8988T (cell line): Measurements from ENCODE around the gene EMP2.
"Not testable (repeated sequence)": the region's sequence is repeated elsewhere in the genome, so short reads cannot be mapped to it uniquely, and the experiment has no call there.

ENCODE experiments used
- DNase-seq: peaks from one replicate; pipeline ENCODE4 v3.0.0; 2011

EMP2 gene

GRCh38 chr16:10547708-10548107 lies 32.7 kb downstream of the EMP2 start:
- no peak for DNase-seq

GRCh38 chr16:10543231-10543977 lies 37.0 kb downstream of the EMP2 start:
- DNase-seq = no peak

GRCh38 chr16:10541366-10541765 lies 39.0 kb downstream of the EMP2 start:
- DNase-seq = no peak

GRCh38 chr16:10539793-10540192 lies 40.6 kb downstream of the EMP2 start:
- no peak for DNase-seq

- no peak for DNase-seq
Observed at GRCh38 chr16:10539236-10539635, 41.2 kb downstream of the EMP2 start.

GRCh38 chr16:10538583-10538982 lies 41.8 kb downstream of the EMP2 start:
- no peak for DNase-seq

- DNase-seq = no peak
Observed at GRCh38 chr16:10537946-10538345, 42.5 kb downstream of the EMP2 start.

- DNase-seq = no peak
Observed at GRCh38 chr16:10536814-10537389, 43.5 kb downstream of the EMP2 start.

GRCh38 chr16:10536328-10536727 lies 44.1 kb downstream of the EMP2 start:
- not testable (repeated sequence) for DNase-seq

- no peak for DNase-seq
Observed at GRCh38 chr16:10535461-10535860, 44.9 kb downstream of the EMP2 start.

GRCh38 chr16:10534748-10535147 lies 45.6 kb downstream of the EMP2 start:
- no peak for DNase-seq

GRCh38 chr16:10533612-10534011 lies 46.8 kb downstream of the EMP2 start:
- DNase-seq = not testable (repeated sequence)

GRCh38 chr16:10531582-10531981 lies 48.8 kb downstream of the EMP2 start:
- DNase-seq = no peak

GRCh38 chr16:10530685-10531084 lies 49.7 kb downstream of the EMP2 start:
- no peak for DNase-seq

GRCh38 chr16:10529895-10530669 lies 50.3 kb downstream of the EMP2 start:
- DNase-seq = no peak

- DNase-seq = no peak
Observed at GRCh38 chr16:10528635-10529034, 51.8 kb downstream of the EMP2 start.

- DNase-seq = no peak
Observed at GRCh38 chr16:10526962-10527361, 53.4 kb downstream of the EMP2 start.

GRCh38 chr16:10525214-10525825 lies 55.1 kb downstream of the EMP2 start:
- no peak for DNase-seq

- DNase-seq = no peak
Observed at GRCh38 chr16:10522966-10523365, 57.4 kb downstream of the EMP2 start.

GRCh38 chr16:10521681-10522274 lies 58.6 kb downstream of the EMP2 start:
- DNase-seq = peak; percentile 40

- no peak for DNase-seq
Observed at GRCh38 chr16:10520869-10521578, 59.4 kb downstream of the EMP2 start.
